ENCODE measurements around the gene LILRA2. TPM values are rescaled to one million over a fixed set of nuclear protein-coding genes. Genes with fewer than 3 reads are reported as not detected.

LILRA2 gene
- total RNA-seq, 6 experiments from 2014 or later = 1.4 to 8.3 (median 2.4) TPM

- intact Hi-C loops (cut with DNase I) = no loop called here
- Histone ChIP-seq H3K4me1 (no peaks in the 10 kb centered on the region), H3K27ac (no peak overlapping the region), H3K9me3 (no peaks in the 10 kb centered on the region), H3K27me3 (no peaks in the 10 kb centered on the region), H3K4me3 (no peak overlapping the region), H3K36me3 (no peaks in the 10 kb centered on the region)
- DNase-seq (no peak), ATAC-seq (no peak)
- no peak for TF ChIP-seq POLR2A (IDR thresholded peaks at IDR 0.05)
- no peak for TF ChIP-seq CTCF (IDR thresholded peaks at IDR 0.05)
- 41% methylated on average over 2 of the region's 2 CpGs for WGBS (ENCODE audit: insufficient coverage, low coverage, low lambda C conversion rate, missing lambda C conversion rate)
Measured at GRCh38 chr19:54541712-54542111, 31.9 kb upstream of the LILRA2 start.

GRCh38 chr19:54548806-54549205, 24.8 kb upstream of the LILRA2 start:
- Histone ChIP-seq H3K27me3 (no peaks in the 10 kb centered on the region), H3K36me3 (no peaks in the 10 kb centered on the region), H3K27ac (no peak overlapping the region), H3K4me3 (no peak overlapping the region), H3K4me1 (no peaks in the 10 kb centered on the region), H3K9me3 (no peaks in the 10 kb centered on the region)
- DNase-seq (peak in 1 of 3 donors; percentile 32), ATAC-seq (no peak)
- TF ChIP-seq POLR2A (IDR thresholded peaks at IDR 0.05) (no peak), CTCF (IDR thresholded peaks at IDR 0.05) (no peak)
- intact Hi-C loops (cut with DNase I) = no loop called here
- WGBS (ENCODE audit: insufficient coverage, low coverage, low lambda C conversion rate, missing lambda C conversion rate) = 45% methylated on average over 2 of the region's 16 CpGs

GRCh38 chr19:54549224-54549623, 24.4 kb upstream of the LILRA2 start:
- no peak for DNase-seq
- WGBS (ENCODE audit: insufficient coverage, low coverage, low lambda C conversion rate, missing lambda C conversion rate) = no CpG with 5 or more reads among the region's 14 CpGs
- intact Hi-C loops (cut with DNase I) = no loop called here

GRCh38 chr19:54551293-54551692, 22.3 kb upstream of the LILRA2 start:
- ATAC-seq = no peak
- TF ChIP-seq POLR2A (IDR thresholded peaks at IDR 0.05) (no peak), CTCF (IDR thresholded peaks at IDR 0.05) (no peak)
- Histone ChIP-seq H3K4me1 (no peaks in the 10 kb centered on the region), H3K4me3 (no peak overlapping the region), H3K27me3 (no peaks in the 10 kb centered on the region), H3K36me3 (no peaks in the 10 kb centered on the region), H3K27ac (no peak overlapping the region), H3K9me3 (no peaks in the 10 kb centered on the region)
- intact Hi-C loops (cut with DNase I) = no loop called here
- DNase-seq = peak in 1 of 3 donors; percentile 12
- 69% methylated on average over 6 of the region's 6 CpGs for WGBS (ENCODE audit: insufficient coverage, low coverage, low lambda C conversion rate, missing lambda C conversion rate)

More at GRCh38 chr19:54549224-54549623, 24.4 kb upstream of the LILRA2 start:
- H3K4me1 ChIP-seq = no peaks in the 10 kb centered on the region
- no peaks in the 10 kb centered on the region for H3K27me3 ChIP-seq
- H3K27ac ChIP-seq = no peak overlapping the region
- H3K36me3 ChIP-seq = no peaks in the 10 kb centered on the region
- no peak overlapping the region for H3K4me3 ChIP-seq
- ATAC-seq = no peak
- TF ChIP-seq POLR2A (IDR thresholded peaks at IDR 0.05) (no peak), CTCF (IDR thresholded peaks at IDR 0.05) (no peak)
- H3K9me3 ChIP-seq = no peaks in the 10 kb centered on the region
